ENCODE results near the gene EYS. TPM values are rescaled to one million over a fixed set of nuclear protein-coding genes. Genes with fewer than 3 reads are reported as not detected.
"Not testable (repeated sequence)": the region's sequence is repeated elsewhere in the genome, so short reads cannot be mapped to it uniquely, and the experiment has no call there.

EYS gene
- total RNA-seq, 1 donor from 2014 or later: 0.69 TPM

DNA sequence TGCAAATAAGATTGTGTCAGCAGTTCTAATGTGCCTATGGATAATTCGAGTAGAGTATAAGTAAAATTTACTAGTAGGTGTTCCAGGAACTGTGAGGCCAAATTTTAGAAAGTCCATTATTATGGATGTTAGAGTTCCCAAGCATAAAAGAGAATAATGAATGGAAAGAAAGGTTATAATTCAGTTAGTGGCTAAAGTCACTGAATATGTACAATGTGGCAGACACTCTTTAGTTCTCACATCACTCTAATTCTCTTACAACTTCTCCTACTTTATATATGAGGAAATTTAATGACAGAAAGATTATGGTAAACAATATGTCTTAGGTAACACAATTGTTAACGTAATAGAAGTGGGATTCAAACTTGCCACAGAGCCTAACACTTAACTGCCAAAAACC, 75.3 kb downstream of the EYS start:
- DNase-seq: no peak

DNA sequence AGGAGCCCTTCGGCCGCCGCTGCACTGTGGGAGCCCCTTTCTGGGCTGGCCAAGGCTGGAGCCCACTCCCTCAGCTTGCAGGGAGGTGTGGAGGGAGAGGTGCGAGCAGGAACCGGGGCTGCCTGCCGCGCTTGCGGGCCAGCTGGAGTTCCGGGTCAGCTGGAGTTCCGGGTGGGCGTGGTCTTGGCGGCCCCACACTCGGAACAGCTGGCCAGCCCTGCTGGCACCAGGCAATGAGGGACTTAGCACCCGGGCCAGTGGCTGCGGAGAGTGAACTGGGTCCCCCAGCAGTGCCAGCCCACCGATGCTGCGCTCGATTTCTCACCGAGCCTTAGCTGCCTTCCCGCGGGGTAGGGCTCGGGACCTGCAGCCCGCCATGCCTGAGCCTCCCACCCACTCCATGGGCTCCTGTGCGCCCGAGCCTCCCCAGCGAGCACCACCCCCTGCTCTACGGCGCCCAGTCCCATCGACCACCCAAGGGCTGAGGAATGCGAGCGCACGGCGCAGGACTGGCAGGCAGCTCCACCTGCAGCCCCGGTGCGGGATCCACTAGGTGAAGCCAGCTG, 79.5 kb downstream of the EYS start:
- not testable (repeated sequence) for DNase-seq

DNA sequence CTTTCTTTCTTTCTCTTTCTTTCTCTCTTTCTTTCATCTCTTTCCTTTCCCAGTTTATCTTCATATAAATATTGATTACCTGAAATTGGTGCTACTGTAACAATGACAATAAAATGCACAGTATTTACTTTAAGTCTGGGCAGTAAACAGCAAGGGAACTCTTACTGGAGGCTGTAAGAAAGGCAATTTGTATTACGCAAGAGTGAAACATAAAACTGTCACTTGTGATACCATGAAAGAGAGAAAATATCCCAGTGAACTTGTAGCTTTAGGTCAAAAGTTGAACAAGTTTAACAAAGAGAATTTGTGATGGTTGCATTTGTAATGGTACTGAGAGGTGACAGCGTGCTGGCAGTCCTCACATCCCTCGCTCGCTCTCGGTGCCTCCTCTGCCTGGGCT, 80.0 kb downstream of the EYS start:
- no peak for DNase-seq

DNA sequence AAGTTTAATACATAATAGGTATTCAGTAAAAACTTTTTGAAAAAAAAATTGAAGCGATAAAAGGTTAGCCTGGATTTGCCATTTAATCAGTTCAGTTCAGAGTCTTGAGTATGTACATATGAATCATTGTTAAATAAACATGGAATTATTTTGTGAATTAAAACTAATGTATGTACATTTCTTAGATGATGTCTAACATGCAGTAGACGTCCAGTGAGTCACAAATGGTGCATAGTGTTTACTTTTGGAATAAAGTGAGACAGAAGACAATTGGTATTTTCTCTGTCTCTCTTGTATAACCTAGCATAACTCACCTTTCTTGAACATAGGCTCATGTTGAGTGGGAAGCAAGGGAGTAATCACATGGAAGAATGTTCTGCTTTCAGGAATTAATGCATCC, 83.5 kb downstream of the EYS start:
- no peak for DNase-seq

DNA sequence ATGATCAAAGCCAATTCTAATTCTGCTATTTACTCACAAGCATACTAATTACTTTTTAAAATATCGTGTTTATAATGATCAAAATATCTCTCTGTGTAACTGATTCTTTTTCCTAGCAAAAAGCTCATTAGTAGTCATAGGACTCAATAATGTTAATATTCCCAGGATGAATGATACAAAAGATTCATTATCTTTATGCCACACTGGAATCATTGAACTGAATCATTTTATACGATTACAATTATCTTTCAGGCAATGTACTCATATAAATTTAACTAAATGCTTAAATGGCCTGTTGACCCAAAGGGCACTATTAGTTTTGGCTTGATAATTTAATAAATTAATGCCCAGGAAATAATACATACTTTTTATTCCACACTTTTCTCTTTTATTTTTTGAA, 96.3 kb downstream of the EYS start:
- no peak for DNase-seq

DNA sequence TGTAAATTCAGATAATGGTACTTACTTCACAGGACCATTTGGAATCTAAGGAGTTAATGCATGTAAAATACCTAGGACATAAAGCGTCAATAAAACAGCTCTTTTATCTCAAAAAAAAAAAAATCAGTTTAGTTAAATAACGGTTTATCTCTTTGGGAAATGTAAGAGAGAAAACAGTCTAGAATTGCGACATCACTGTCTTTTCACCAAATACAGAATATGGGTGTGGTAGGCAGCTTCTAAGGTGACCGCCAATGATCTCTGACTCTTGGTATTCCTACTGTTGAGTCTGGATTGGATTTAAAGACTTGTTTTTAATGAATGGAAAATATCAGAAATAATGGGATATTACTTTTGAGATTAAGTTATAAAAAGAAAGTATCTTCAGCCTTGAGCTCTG, 111.5 kb downstream of the EYS start:
- DNase-seq: no peak

DNA sequence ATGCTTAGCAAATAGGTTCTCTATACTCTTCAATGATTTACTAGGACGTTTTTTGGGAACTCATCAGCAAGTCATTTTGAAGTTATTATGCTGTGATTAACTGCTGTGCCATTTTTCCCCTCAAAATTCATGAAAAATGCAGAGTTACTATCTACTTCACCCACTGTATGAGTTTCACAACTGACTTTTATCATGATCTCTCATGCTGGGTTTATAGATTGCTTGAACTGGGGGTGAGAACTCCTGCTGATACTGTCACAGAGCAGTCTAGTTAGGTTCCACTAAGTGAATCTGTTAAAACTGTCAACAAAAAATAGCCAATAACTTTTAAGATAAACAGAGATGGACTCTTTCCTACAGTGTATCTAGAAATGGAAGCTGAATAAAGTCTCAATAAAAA, 136.7 kb downstream of the EYS start:
- no peak for DNase-seq

DNA sequence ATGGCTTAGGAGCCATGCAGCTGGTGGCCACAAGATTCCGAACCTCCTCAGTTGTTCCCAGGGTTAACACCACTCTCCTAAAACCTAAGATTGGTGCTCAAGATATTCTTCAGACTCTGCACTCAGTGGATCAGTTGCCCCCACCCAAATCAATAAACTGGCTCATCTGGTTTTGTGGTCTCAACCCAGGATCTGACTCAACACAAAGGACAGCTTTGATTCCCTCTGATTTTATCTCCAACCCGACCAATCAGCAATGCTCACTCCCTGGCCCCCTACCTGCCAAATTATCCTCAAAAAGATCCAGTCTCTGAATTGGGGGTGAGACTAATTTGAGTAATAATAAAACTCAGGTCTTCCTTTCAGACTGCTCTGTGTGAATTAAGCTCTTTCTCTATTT, 137.5 kb downstream of the EYS start:
- no peak for DNase-seq

DNA sequence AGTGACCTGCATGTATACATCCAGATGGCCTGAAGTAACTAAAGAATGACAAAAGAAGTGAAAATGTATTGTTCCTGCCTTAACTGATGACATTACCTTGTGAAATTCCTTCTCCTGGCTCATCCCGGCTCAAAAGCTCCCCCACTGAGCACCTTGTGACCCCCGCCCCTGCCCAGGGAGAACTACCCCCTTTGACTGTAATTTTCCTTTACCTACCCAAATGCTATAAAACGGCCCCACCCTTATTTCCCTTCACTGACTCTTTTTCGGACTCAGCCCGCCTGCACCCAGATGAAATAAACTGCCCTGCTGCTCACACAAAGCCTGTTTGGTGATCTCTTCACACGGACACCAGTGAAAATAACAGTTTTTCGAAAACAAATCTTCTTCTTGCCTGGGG, 138.0 kb downstream of the EYS start:
- not testable (repeated sequence) for DNase-seq

DNA sequence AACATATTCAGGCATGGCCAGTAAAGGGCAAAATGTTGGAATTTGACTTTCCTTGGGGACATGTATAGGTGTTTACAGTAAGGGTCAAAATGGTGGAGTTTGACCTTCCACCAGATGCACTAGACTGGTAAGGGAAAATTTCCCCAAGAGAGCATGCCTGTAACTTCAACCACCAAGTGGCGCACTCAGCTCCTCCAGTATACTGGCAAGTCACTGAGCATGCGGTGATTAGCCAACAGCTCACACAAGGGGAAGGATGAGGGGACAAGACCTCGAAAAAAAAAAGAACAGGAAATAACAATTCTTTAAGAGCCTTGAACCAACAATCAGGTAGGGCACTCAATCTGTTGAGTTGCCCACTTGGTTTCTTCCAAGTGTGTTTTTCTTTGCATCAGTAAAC, 140.9 kb downstream of the EYS start:
- no peak for DNase-seq

DNA sequence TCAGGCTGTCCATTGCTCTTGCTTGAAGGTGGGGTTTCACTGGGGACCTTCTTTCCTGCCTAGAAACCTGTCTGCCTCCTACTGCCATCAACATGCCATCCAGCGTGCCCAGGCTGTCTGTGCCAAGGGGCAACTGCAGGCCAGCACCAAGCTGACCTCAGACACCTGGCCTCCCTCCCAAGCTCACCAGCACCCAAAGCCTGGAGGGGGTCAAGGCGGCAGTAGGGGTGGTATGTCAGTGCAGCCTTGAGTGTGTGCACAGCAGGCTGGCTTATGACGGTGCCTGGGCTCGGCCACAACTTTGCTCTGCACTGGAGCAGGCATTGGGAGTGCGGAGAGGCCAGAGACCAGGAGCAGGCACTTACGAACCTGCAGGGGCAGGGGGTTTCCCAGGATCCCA, 149.0 kb downstream of the EYS start:
- DNase-seq: no peak

DNA sequence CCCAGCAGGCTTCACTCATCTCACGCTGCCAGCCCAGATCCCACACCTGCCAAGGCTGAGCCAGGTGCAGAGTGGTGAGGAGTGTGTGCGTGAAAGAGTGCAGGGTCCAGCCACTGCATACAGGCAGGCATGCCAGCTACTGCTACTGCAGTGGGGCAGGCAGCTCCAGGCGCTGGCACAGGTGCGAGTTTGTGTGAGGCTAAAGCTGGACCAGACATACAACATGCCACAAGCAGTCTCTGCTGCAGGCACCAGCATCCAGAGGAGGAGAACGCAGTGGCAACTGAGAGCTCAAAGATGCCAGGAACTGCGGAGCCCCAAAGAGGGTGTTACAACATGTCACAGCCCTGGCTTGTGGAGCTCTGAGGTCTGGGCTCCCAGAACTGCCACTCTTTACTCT, 149.8 kb downstream of the EYS start:
- no peak for DNase-seq

DNA sequence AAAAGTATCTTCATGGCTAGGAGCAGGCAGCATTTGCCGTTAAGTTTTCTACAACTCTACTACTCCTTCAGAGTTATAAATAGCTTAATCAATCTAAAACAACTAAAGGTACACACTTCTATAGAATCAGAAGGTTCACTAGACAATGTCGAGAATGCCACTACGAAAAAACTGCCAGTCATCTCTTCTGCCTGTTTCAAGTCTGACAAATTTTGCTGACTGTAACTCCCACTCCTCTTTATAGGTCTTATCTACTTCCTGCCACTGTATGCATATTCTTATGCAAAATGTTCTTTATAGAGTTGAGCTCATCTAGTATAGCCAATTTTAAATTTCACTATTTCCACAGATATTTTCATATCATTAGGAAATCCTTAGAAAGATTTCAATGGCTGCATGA, 160.1 kb downstream of the EYS start:
- DNase-seq: no peak

DNA sequence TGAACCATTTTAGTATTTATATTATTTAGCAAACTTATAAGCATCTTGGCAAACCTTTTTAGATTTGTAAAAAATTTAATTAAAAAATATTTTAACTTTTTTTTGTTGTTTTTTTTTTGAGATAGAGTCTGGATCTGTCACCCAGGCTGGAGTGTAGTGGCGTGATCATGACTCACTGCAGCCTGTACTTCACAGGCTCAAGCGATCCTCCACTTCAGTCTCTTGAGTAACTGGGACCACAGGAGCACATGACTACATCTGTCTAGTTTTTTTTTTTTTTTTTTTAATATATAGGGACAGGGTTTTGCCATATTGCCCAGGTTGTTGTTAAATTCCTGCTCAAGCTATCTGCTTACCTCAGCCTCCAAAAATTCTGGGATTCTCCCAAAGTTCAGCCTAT, 161.1 kb downstream of the EYS start:
- no peak for DNase-seq

DNA sequence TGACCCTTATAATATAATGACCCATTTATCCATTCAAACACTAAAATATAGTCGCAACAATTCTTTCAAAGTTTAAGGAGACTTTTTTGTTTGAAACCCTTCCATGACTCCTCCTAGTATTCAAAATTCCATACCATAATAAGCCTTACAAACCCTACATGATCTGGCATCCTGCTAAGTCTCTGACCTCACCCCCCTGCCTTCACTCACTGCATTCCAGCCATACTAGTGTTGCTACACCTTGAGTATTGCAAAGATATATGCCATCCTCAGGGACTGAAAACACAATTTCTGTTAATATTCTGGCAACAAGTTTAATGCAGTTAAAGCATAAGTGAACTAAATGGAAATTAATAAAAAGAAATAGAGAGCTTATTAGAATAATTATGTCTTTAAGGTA, 168.4 kb downstream of the EYS start:
- no peak for DNase-seq

DNA sequence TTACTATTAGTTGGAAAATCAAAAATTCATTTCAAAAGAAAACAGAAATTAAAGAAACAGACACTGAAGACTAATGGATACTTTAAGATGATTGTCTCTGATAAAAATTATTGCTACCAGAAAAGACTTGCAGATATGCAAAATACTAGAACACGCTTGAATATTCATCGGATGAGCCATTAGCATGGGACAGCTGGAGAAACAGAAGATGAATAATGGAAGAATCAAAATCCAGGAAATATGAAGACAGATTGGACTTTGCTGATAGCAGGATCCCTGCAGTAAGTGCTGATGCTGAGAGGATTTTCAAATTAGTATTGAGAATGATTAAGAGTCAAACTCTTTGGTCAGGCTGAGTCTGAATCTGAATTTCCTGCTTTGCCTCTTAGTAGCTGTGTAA, 169.4 kb downstream of the EYS start:
- DNase-seq: no peak

DNA sequence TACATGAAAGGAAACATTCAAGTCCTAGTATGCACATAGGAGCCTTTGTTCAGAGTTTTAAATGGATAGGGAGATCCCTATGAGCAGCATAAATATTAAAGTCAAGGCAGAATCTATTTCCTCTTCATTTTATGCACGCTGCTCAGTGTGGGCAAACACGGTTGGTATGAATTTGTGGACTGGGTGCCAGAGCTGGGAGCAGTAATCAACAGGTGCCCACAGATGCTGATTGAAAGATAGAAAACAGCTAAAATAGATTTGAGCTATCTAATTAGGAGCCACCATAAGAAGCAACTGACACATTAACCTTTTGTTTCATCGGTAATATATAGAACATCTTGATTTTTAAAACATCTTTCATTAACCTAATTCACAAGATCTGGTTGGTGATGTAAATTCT, 175.5 kb downstream of the EYS start:
- no peak for DNase-seq

DNA sequence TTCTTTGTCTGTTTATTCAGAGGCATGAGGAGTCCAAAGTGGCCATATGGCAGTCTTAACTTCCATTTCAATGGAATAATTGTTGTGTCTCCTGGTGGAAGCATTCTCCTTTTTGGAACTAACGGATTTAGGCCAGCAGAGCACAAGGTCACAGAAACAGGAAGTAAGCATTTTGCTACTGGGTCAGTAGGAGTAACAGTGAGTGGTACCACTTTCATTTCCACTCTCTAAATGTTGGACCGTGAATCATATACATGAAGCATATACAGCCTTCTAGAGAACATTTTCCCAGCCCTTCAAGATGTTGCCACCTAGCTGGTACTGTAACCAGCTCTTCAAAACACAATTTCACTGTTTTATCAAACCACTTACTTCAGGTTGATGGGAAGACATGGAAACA, 182.8 kb downstream of the EYS start:
- no peak for DNase-seq

DNA sequence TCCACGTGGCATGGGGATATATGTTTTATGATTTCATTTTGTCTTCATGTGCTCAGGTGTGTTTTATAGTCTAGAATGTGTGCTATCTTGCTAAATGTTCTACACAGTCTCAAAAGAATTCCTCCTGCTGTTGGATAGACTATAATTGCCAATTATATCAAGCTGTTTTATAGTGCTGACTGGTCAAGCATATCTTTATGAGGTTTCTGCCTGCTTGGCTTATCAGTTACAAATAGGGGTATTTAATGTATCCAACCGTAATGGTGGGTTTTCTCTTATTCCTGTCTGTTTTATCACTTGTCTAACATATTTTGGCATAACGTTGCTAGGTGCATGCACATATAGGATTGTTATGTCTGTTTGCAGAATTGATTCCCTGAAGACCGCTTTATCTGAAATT, 201.3 kb downstream of the EYS start:
- DNase-seq: no peak

DNA sequence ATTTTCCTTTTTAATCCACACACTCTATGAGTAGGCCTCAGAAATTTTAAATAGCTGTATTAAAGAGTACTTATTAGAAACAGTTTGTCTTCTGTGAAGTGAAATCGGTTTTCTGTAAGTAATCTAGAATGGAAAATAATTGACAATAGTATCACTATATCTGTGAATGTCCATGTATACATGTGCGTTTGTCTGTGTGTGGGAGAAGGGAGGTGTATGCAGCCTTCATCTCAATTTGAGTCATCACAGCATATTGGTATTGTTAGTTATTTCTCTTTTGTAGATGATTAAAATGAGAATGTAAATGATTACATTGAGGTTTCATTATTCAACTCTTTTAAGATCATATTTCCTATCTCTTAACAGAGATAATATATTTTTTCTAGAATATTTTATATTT, 206.0 kb downstream of the EYS start:
- no peak for DNase-seq

DNA sequence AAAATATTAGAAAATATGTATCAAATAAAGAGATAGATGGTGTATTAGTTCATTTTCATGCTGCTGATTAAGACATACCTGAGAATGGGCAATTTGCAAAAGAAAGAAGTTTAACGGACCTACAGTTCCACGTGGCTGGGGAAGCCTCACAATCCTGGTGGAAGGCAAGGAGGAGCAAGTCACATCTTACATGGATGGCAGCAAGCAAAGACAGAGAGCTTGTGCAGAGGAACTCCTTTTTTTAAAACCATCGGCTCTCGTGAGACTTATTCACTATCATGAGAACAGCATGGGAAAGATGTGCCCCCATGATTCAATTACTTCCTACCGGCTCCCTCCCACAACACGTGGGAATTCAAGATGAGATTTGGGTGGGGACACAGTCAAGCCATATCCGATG, 223.4 kb downstream of the EYS start:
- DNase-seq: not testable (repeated sequence)

DNA sequence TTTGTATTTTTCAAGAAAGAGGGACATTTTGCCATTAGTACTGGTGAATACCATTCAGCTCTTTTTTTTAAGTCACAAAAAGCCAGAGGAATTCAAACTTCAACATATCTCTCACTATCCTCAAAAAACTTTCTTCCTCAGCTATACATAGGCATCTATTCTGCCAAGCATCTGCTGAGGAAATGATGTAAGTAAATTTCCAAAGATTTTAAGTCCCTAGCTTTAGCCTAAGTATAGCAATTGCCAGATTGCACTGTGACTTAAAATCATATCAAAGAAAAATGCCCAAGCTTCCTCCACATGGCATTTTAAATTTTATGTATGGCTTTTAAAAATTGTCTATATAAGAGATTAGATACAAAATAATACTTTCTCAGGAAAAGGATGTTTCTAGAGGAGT, 237.4 kb downstream of the EYS start:
- no peak for DNase-seq

DNA sequence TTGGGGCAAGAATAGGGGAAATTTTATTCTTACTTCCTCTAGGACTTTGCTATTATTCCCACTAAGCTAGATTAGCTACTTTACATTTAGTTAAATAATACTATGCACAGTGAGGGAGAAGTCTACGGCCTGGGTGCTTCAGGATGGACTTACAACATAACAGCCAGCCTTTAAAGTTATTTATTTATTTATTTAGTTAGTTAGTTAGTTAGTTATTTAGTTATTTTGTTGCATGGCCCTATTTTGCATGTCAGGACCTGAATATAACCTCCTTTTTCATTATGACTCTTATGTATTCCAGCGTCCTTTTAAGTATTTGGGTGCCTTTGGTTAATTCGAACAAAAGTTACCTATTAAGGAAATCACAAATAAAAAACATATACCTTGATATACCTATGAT, 238.7 kb downstream of the EYS start:
- DNase-seq: no peak

DNA sequence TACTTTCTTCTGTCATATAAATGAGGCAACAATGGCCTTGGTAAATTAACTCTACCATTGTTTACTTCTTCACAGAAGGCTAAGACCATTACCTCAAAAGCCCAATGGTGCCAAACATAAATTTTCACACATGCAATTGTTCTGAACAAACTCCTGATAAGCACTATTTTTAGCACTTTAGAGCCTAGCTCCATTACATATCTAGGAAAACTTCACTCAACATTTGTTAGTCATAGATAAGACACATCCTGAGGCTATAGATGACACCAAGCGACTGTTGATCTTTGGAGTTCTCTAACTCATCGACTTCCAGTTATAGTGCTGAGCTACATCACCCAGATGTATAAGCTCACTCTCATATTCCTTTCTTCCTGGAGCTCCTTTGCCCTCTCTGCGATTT, 245.9 kb downstream of the EYS start:
- DNase-seq: no peak

DNA sequence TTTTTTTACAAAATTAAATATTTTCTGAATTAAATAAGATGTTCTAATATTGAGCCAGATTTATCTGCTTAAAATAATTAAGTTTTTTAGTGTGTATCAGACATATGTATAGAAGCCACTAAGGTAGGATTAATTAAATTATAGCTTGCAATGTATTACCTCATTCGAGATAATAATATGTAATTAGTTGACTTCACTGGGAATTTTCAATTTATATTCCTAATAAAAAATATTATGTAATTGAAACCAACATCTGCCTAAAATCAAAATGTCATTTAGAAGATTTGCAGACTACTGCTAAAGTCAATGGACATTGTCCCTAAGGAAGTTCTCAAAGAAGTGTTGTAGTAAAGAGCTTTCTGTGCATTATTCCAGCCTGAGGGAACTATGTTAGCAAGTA, 254.7 kb downstream of the EYS start:
- DNase-seq: no peak

DNA sequence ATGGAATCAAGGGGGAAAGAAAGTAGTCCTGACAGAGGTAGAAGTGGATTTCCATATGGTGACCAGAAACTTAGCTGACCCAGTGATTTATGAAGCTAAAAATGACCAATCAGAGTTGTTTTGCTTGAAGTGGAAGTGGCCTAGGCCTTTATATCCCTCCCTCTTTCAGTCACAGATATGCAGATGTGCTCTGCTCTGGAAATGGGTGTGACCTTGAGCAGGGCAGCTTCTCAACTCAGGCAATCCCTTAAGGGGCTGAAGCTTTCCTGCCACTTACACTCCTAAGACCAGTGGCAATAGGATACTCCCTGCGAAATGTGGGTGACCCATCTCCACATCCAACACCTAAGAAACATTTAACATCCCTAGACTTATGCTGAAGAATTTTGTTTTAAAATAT, 256.6 kb downstream of the EYS start:
- no peak for DNase-seq
